GM12878 (cell line): ENCODE measurements around the gene IQCK.

Experiments used
- ASH2L ChIP-seq: fragments of 300-600, 200-600 bp; sonication (generic); IDR thresholded peaks from 2 replicates; pipeline ENCODE4 v1.6.1; 2017; ENCODE audit warnings: low read depth, mild to moderate bottlenecking, borderline replicate concordance
- BACH1 ChIP-seq: fragments of 450-650 bp; IDR thresholded peaks from 2 replicates; pipeline ENCODE4 v1.6.1; 2017; ENCODE audit warnings: mild to moderate bottlenecking, borderline replicate concordance
- CEBPZ ChIP-seq: fragments of 150-350 bp; IDR thresholded peaks from 2 replicates; pipeline ENCODE4 v1.6.1; 2016; ENCODE audit warnings: low read depth, low read length
- CREM ChIP-seq: IDR thresholded peaks from 2 replicates; pipeline ENCODE4 v1.6.1; 2014; ENCODE audit warnings: antibody characterized with exemption, low read depth
- CTCF ChIP-seq, 3 experiments: IDR thresholded peaks in 2 of 3; conservative IDR thresholded peaks in 1 of 3; 2 replicates each; pipeline ENCODE4 v1.5.1; 2011; ENCODE audit warnings: low read depth in 3 of 3, low read length in 3 of 3, mild to moderate bottlenecking in 3 of 3, control low read depth in 2 of 3, moderate library complexity in 2 of 3, inconsistent platforms in 1 of 3, mixed read lengths in 1 of 3; ENCODE audit not compliant: control insufficient read depth in 2 of 3, insufficient read depth in 1 of 3; ENCODE audit errors: extremely low read depth in 1 of 3
- DPF2 ChIP-seq: fragments of 450-650 bp; IDR thresholded peaks from 2 replicates; pipeline ENCODE4 v1.6.1; 2017; ENCODE audit warnings: mild to moderate bottlenecking
- EP300 ChIP-seq, 2 experiments: fragments of 150-350 bp in 1 of 2; IDR thresholded peaks; 2 replicates each; pipeline ENCODE4 v1.6.1; 2011 to 2012; ENCODE audit warnings: low read depth in 2 of 2, low read length in 2 of 2, borderline replicate concordance in 1 of 2, improper control_type of control experiment in 1 of 2, inconsistent platforms in 1 of 2; ENCODE audit not compliant: control insufficient read depth in 1 of 2
- ESRRA ChIP-seq: IDR thresholded peaks from 2 replicates; pipeline ENCODE4 v1.6.1; 2012; ENCODE audit warnings: mild to moderate bottlenecking, low read length, improper control_type of control experiment
- EZH2 ChIP-seq: IDR thresholded peaks from 2 replicates; pipeline ENCODE4 v1.6.1; 2012; ENCODE audit warnings: low read depth, mild to moderate bottlenecking, control low read depth, inconsistent platforms, low read length, borderline replicate concordance; ENCODE audit not compliant: control insufficient read depth
- FOXM1 ChIP-seq: IDR thresholded peaks from 2 replicates; pipeline ENCODE4 v1.6.1; 2012; ENCODE audit warnings: low read depth, mild to moderate bottlenecking, inconsistent platforms, low read length, moderate library complexity
- POLR2A ChIP-seq: IDR thresholded peaks from 2 replicates; pipeline ENCODE4 v1.6.1; 2011; ENCODE audit warnings: low read depth, mild to moderate bottlenecking, low read length
- REST ChIP-seq: IDR thresholded peaks from 2 replicates; pipeline ENCODE4 v1.6.1; 2012; ENCODE audit warnings: mild to moderate bottlenecking, low read depth, low read length
- USF2 ChIP-seq: IDR thresholded peaks from 2 replicates; pipeline ENCODE4 v1.6.1; 2011; ENCODE audit warnings: low read depth, low read length, improper control_type of control experiment, borderline replicate concordance

- no peak for TF ChIP-seq REST
- no peak for TF ChIP-seq EP300 (IDR thresholded peaks at IDR 0.05; ENCODE audit: borderline replicate concordance in 1 of 2, control insufficient read depth in 1 of 2, low read depth in 2 of 2, low read length in 2 of 2)
- no peak for TF ChIP-seq DPF2
- no peak for TF ChIP-seq EZH2
- no peak for TF ChIP-seq FOXM1
- no peak for TF ChIP-seq CTCF (IDR thresholded peaks at IDR 0.05 in 2 of 3, conservative IDR thresholded peaks at IDR 0.05 in 1 of 3; ENCODE audit: control insufficient read depth in 2 of 3, extremely low read depth in 1 of 3, insufficient read depth in 1 of 3, low read depth in 3 of 3, low read length in 3 of 3)
- TF ChIP-seq CEBPZ = no peak
- no peak for TF ChIP-seq ESRRA
- TF ChIP-seq POLR2A = no peak
- TF ChIP-seq BACH1 = no peak
- no peak for TF ChIP-seq CREM
- TF ChIP-seq ASH2L = no peak
- TF ChIP-seq USF2 = no peak
Measured at GRCh38 chr16:19857593-19858339, 139.7 kb downstream of the IQCK start.
